K562 (cell line): ENCODE measurements around the gene IRGQ. TPM values are rescaled to one million over a fixed set of nuclear protein-coding genes. Genes with fewer than 3 reads are reported as not detected.

ENCODE experiments used
- BDP1 ChIP-seq: IDR thresholded peaks from 3 replicates; pipeline ENCODE4 v1.6.1; 2011; ENCODE audit not compliant: insufficient read length, insufficient read depth
- BRD9 ChIP-seq: fragments of 450-650 bp; IDR thresholded peaks from 2 replicates; pipeline ENCODE4 v1.6.1; 2018; ENCODE audit warnings: low read depth; ENCODE audit not compliant: partially characterized antibody
- CBFA2T3 ChIP-seq: fragments of 450-650 bp; IDR thresholded peaks from 2 replicates; pipeline ENCODE4 v1.6.1; 2017
- CC2D1A ChIP-seq: fragments of 450-650 bp; IDR thresholded peaks from 2 replicates; pipeline ENCODE4 v1.6.1; 2017; ENCODE audit warnings: mild to moderate bottlenecking
- CREB3L1 ChIP-seq: fragments of 450-650 bp; IDR thresholded peaks from 2 replicates; pipeline ENCODE4 v1.6.1; 2014; ENCODE audit warnings: low read depth, mild to moderate bottlenecking, moderate library complexity, borderline replicate concordance
- DPF2 ChIP-seq: fragments of 450-650 bp; IDR thresholded peaks from 2 replicates; pipeline ENCODE4 v1.6.1; 2016
- ELF1 ChIP-seq: fragments of 200-800 bp; sonication (Bioruptor generic); IDR thresholded peaks from 2 replicates; pipeline ENCODE4 v1.6.1; 2016; ENCODE audit warnings: missing genetic modification characterization, missing compliant biosample characterization
- ESRRA ChIP-seq: fragments of 450-650 bp; IDR thresholded peaks from 2 replicates; pipeline ENCODE4 v1.6.1; 2014; ENCODE audit warnings: low read depth, mild to moderate bottlenecking, moderate library complexity, borderline replicate concordance
- ETS2 ChIP-seq: IDR thresholded peaks from 2 replicates; pipeline ENCODE4 v1.6.1; 2016; ENCODE audit warnings: borderline replicate concordance, missing genetic modification characterization, mild to moderate bottlenecking, moderate library complexity, missing compliant biosample characterization; ENCODE audit not compliant: poor library complexity, severe bottlenecking
- FOXP4 ChIP-seq: sonication (generic); formaldehyde crosslinking; IDR thresholded peaks from 2 replicates; pipeline ENCODE4 v1.8.0; 2022; ENCODE audit warnings: mild to moderate bottlenecking, missing genetic modification reagents, borderline replicate concordance
- GATAD2A ChIP-seq: fragments of 450-650 bp; IDR thresholded peaks from 2 replicates; pipeline ENCODE4 v1.6.1; 2017
- HDAC1 ChIP-seq, 2 experiments: fragments of 450-650 bp; IDR thresholded peaks; 2 replicates each; pipeline ENCODE4 v1.6.1; 2016 to 2017; ENCODE audit warnings: inconsistent platforms in 1 of 2, mild to moderate bottlenecking in 1 of 2, moderate library complexity in 1 of 2
- KDM1A ChIP-seq, 2 experiments: fragments of 450-650 bp; IDR thresholded peaks; 2 replicates each; pipeline ENCODE4 v1.6.1; 2016; ENCODE audit warnings: mild to moderate bottlenecking in 2 of 2
- LCOR ChIP-seq: sonication (generic); formaldehyde crosslinking; IDR thresholded peaks from 2 replicates; pipeline ENCODE4 v1.8.0; 2022; ENCODE audit warnings: mild to moderate bottlenecking, missing genetic modification reagents
- MAFG ChIP-seq: fragments of 450-650 bp; conservative IDR thresholded peaks from 2 replicates; pipeline ENCODE4 v1.6.1; 2016; ENCODE audit warnings: missing genetic modification characterization, missing compliant biosample characterization
- MTA2 ChIP-seq: fragments of 450-650 bp; IDR thresholded peaks from 2 replicates; pipeline ENCODE4 v1.6.1; 2016; ENCODE audit warnings: low read depth
- PHB2 ChIP-seq: fragments of 450-650 bp; IDR thresholded peaks from 2 replicates; pipeline ENCODE4 v1.6.1; 2017; ENCODE audit warnings: low read depth
- PHF20 ChIP-seq: fragments of 450-650 bp; IDR thresholded peaks from 2 replicates; pipeline ENCODE4 v1.6.1; 2018; ENCODE audit not compliant: partially characterized antibody
- SMARCB1 ChIP-seq: IDR thresholded peaks from 2 replicates; pipeline ENCODE4 v1.6.1; 2011; ENCODE audit warnings: improper control_type of control experiment, low read depth; ENCODE audit not compliant: insufficient read length
- SMARCE1 ChIP-seq: fragments of 450-650 bp; IDR thresholded peaks from 2 replicates; pipeline ENCODE4 v1.7.1; 2016; ENCODE audit warnings: mild to moderate bottlenecking
- TAL1 ChIP-seq: fragments of 450-650 bp; IDR thresholded peaks from 2 replicates; pipeline ENCODE4 v1.6.1; 2016; ENCODE audit warnings: mild to moderate bottlenecking
- TCF3 ChIP-seq: sonication (generic); formaldehyde crosslinking; IDR thresholded peaks from 2 replicates; pipeline ENCODE4 v1.4.0; 2020; ENCODE audit warnings: mild to moderate bottlenecking, missing genetic modification reagents
- TRIM24 ChIP-seq, 2 experiments: fragments of 450-650 bp; IDR thresholded peaks; 2 replicates each; pipeline ENCODE4 v1.6.1; 2016
- ZBTB2 ChIP-seq: fragments of 450-650 bp; IDR thresholded peaks from 2 replicates; pipeline ENCODE4 v1.6.1; 2016; ENCODE audit warnings: antibody characterized with exemption
- ZNF384 ChIP-seq: IDR thresholded peaks from 2 replicates; pipeline ENCODE4 v1.6.1; 2012; ENCODE audit warnings: low read depth, low read length, improper control_type of control experiment
- ZNF589 ChIP-seq: fragments of 200-800 bp; sonication (Bioruptor generic); IDR thresholded peaks from 2 replicates; pipeline ENCODE4 v1.6.1; 2016; ENCODE audit warnings: low read depth, missing genetic modification characterization, missing compliant biosample characterization
- polyA plus RNA-seq, 8 experiments: library from polyadenylated mRNA; depleted of rRNA in 4 of 8; stranded (reverse) in 5 of 8; unstranded in 3 of 8; fragments of >200 nt; fragmentation: Nextera tagmentation in 2 of 8; fragmentation: Illumina TruSeq in 1 of 8; extraction: Ambion mirVana in 2 of 8; extraction: Trizol in 1 of 8; gene quantifications; 2 replicates each; pipeline versions ENCODE4 v1.2.1 to v1.2.3, GENCODE V29; 2011 to 2014; ENCODE audit warnings: inconsistent platforms in 1 of 8, missing spikeins in 1 of 8
- total RNA-seq, 7 experiments: library from RNA; depleted of rRNA in 6 of 7; stranded (reverse); fragments of >200 nt in 6 of 7; fragmentation: Illumina TruSeq in 2 of 7; extraction: Trizol in 2 of 7; gene quantifications; 2 replicates each; pipeline versions ENCODE4 v1.2.1 to v1.2.3, GENCODE V29; 2011 to 2021; ENCODE audit warnings: low replicate concordance in 1 of 7

The IRGQ gene
- total and polyA plus RNA-seq, 9 of the 15 experiments (the other 6 are each of a cell fraction or from before 2014, with no cell fraction given) = 3.5 to 19.2 (median 7.9) TPM

DNA sequence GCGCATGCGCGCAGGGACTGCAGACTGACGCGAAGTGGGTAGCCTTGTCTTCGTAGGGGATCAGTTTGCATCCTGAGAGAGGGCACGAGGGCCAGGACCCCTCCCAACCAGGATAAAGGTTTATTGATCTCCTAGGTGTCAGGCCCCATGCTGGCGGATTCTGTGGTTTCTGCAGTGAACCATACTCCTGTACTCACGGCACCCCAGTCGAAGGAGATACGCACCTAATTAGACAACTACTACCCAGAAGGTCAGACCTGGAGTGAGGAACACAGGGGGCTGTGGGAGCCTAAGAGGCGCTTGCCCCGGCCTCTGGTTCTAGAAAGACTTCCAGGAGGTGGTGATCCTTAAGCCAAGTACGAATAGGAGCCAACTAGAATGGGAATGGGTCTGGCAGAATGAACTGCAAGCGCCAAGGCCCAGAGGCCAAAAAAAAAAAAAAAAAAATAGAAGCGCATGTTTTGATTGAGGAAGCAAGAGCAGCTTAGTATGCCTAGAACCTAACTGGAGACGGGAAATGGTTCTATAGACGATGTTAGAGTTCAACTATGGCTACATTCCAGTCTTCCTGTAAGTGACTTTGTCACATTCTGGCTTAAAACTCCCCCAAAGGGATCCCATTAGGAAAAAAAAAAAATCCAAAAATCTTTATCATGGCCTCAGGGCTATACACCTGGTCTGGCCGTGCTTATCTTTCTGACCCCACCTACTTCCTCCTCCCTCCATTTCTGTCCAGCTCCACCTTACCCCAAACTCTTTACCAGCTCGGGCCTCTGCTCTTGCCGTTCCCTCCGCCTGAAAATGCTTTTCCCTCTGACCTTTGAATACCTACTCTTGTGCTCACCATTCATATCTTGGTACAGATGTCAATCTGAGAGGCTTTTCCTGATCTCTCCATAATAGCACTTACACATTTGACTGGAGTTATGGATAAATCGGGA, 24.4 kb upstream of the IRGQ start (continued):
- TF ChIP-seq TRIM24 (IDR thresholded peaks at IDR 0.05) (peak in 1 of 2 experiments; percentile 35; a peak in 1 of 4 replicates), MAFG (tag) (no peak), TCF3 (CRISPR knock-in tag) (peak; percentile 41; the same call in 1 of the 2 replicates), ETS2 (tag) (no peak), ZNF589 (CRISPR knock-in tag) (peak; percentile 19; the same call in 1 of the 2 replicates), SMARCB1 (peak; percentile 75), CREB3L1 (0 out of 2 replicates have a peak, but pooled peaks have one; percentile 5), LCOR (CRISPR knock-in tag) (0 out of 2 replicates have a peak, but pooled peaks have one; percentile 23), GATAD2A (0 out of 2 replicates have a peak, but pooled peaks have one; percentile 38), KDM1A (IDR thresholded peaks at IDR 0.05) (peak; percentile 34 to 47; a peak in 3 of 4 replicates), ELF1 (tag) (0 out of 2 replicates have a peak, but pooled peaks have one; percentile 35), MTA2 (peak; percentile 44; the same call in 1 of the 2 replicates), FOXP4 (CRISPR knock-in tag) (no peak), ZBTB2 (peak; percentile 85; the same call in 1 of the 2 replicates), DPF2 (peak; percentile 78), TAL1 (peak; percentile 74), SMARCE1 (peak; percentile 73), CBFA2T3 (peak; percentile 83), ZNF384 (peak; percentile 61; the same call in 1 of the 2 replicates), CC2D1A (peak; percentile 33; the same call in 1 of the 2 replicates), ESRRA (peak; percentile 25; the same call in 1 of the 2 replicates), PHB2 (peak; percentile 38; the same call in 1 of the 2 replicates), BDP1 (no peak), PHF20 (no peak), BRD9 (peak; percentile 30), HDAC1 (IDR thresholded peaks at IDR 0.05) (peak in 1 of 2 experiments; percentile 44; a peak in 1 of 4 replicates)
